IMR-90 (cell line): ENCODE data around the gene CNOT10. TPM values are rescaled to one million over a fixed set of nuclear protein-coding genes. Genes with fewer than 3 reads are reported as not detected.

Source experiments
- ATAC-seq: fragments of 200-7000 bp; cut with Tn5 transposase; 2 replicates; pipeline ENCODE4 v1.9.1; 2020; ENCODE audit warnings: low read depth, mild to moderate bottlenecking, moderate library complexity
- BruUV-seq: library from RNA; stranded (reverse); fragments of 400-500 nt; replicated peaks from 2 replicates; lab custom pipeline; 2021; lab: Mats Ljungman, UMichigan
- CTCF ChIA-PET: fragments of 300-600 bp; formaldehyde crosslinking; extraction: SDS; loops from one replicate; lab custom pipeline; 2021; ENCODE audit warnings: antibody characterized with exemption; lab: Yijun Ruan, JAX
- POLR2A ChIA-PET: fragments of 300-600 bp; sonication (Branson Sonifier 250); formaldehyde crosslinking; loops from one replicate; lab custom pipeline; 2022; ENCODE audit warnings: antibody characterized with exemption; ENCODE audit not compliant: unreplicated experiment; lab: Charles Lee
- DNase-seq: peaks from one replicate; pipeline ENCODE4 v3.0.0; 2013
- H2AFZ ChIP-seq: replicated peaks from 2 replicates; pipeline ENCODE3; 2013; ENCODE audit warnings: low read length, mild to moderate bottlenecking; ENCODE audit not compliant: poor library complexity
- H2AK5ac ChIP-seq: 2 replicates; pipeline ENCODE4 v1.6.1; 2013; ENCODE audit warnings: low read depth, low read length, inconsistent platforms
- H2AK9ac ChIP-seq: replicated peaks from 2 replicates; pipeline ENCODE3; 2013; ENCODE audit warnings: mild to moderate bottlenecking, low read depth, low read length, moderate library complexity; ENCODE audit not compliant: poor library complexity
- H2BK120ac ChIP-seq: 2 replicates; pipeline ENCODE4 v1.6.1; 2013; ENCODE audit warnings: low read depth, low read length, inconsistent platforms
- H2BK15ac ChIP-seq: 3 replicates; pipeline ENCODE4 v1.6.1; 2013; ENCODE audit warnings: low read depth, low read length, inconsistent platforms
- H2BK20ac ChIP-seq: 2 replicates; pipeline ENCODE4 v1.6.1; 2013; ENCODE audit warnings: low read depth, mild to moderate bottlenecking, inconsistent platforms, low read length, moderate library complexity
- H2BK5ac ChIP-seq: 2 replicates; pipeline ENCODE4 v1.6.1; 2013; ENCODE audit warnings: mild to moderate bottlenecking, low read depth, low read length, inconsistent platforms; ENCODE audit not compliant: poor library complexity, severe bottlenecking
- H3K14ac ChIP-seq: replicated peaks from 2 replicates; pipeline ENCODE4 v1.6.1; 2013; ENCODE audit warnings: low read depth, low read length, inconsistent platforms
- H3K18ac ChIP-seq: 2 replicates; pipeline ENCODE4 v1.6.1; 2013; ENCODE audit warnings: low read depth, low read length, control low read depth
- H3K23ac ChIP-seq: 2 replicates; pipeline ENCODE4 v1.6.1; 2013; ENCODE audit warnings: low read depth, low read length, inconsistent platforms
- H3K27ac ChIP-seq: 2 replicates; pipeline ENCODE4 v1.5.1; 2013; ENCODE audit warnings: mild to moderate bottlenecking, control low read depth, low read length; ENCODE audit not compliant: insufficient read depth
- H3K27me3 ChIP-seq: 2 replicates; pipeline ENCODE4 v1.6.1; 2013; ENCODE audit warnings: low read length; ENCODE audit not compliant: control insufficient read depth, insufficient read depth
- H3K36me3 ChIP-seq: 2 replicates; pipeline ENCODE4 v1.6.1; 2013; ENCODE audit warnings: low read length, mixed read lengths; ENCODE audit not compliant: control insufficient read depth, insufficient read depth
- H3K4ac ChIP-seq: 2 replicates; pipeline ENCODE4 v1.6.1; 2013; ENCODE audit warnings: low read depth, low read length, inconsistent platforms
- H3K4me1 ChIP-seq: 2 replicates; pipeline ENCODE4 v1.6.1; 2013; ENCODE audit warnings: low read length, mixed read lengths; ENCODE audit not compliant: control insufficient read depth, insufficient read depth
- H3K4me2 ChIP-seq: 2 replicates; pipeline ENCODE4 v1.6.1; 2013; ENCODE audit warnings: low read depth, mild to moderate bottlenecking, control low read depth, low read length, moderate library complexity
- H3K4me3 ChIP-seq: 2 replicates; pipeline ENCODE4 v1.5.1; 2013; ENCODE audit warnings: low read depth, mild to moderate bottlenecking, control low read depth, low read length, moderate library complexity; ENCODE audit not compliant: insufficient read depth
- H3K56ac ChIP-seq: 2 replicates; pipeline ENCODE4 v1.6.1; 2013; ENCODE audit warnings: low read length, inconsistent platforms; ENCODE audit not compliant: insufficient read depth; ENCODE audit errors: extremely low read depth
- H3K79me1 ChIP-seq, 2 experiments: 2 replicates each; pipeline ENCODE4 v1.6.1; 2013; ENCODE audit warnings: low read length in 2 of 2, inconsistent platforms in 1 of 2, low read depth in 1 of 2
- H3K9ac ChIP-seq: 2 replicates; pipeline ENCODE4 v1.6.1; 2013; ENCODE audit warnings: low read depth, low read length, control low read depth
- H3K9me1 ChIP-seq: 2 replicates; pipeline ENCODE4 v1.6.1; 2013; ENCODE audit warnings: low read length, inconsistent platforms; ENCODE audit not compliant: insufficient read depth
- H3K9me3 ChIP-seq: 2 replicates; pipeline ENCODE4 v1.6.1; 2013; ENCODE audit warnings: low read length; ENCODE audit not compliant: control insufficient read depth, insufficient read depth
- H4K20me1 ChIP-seq: 2 replicates; pipeline ENCODE4 v1.6.1; 2013; ENCODE audit warnings: low read length, inconsistent platforms; ENCODE audit not compliant: insufficient read depth
- H4K5ac ChIP-seq: 2 replicates; pipeline ENCODE4 v1.6.1; 2013; ENCODE audit warnings: mild to moderate bottlenecking, low read depth, low read length, control low read depth
- H4K8ac ChIP-seq, 2 experiments: 2 replicates each; pipeline ENCODE4 v1.6.1; 2013; ENCODE audit warnings: low read depth in 2 of 2, low read length in 2 of 2, control low read depth in 1 of 2, inconsistent platforms in 1 of 2
- H4K91ac ChIP-seq: 2 replicates; pipeline ENCODE4 v1.6.1; 2013; ENCODE audit warnings: low read depth, low read length, inconsistent platforms; ENCODE audit not compliant: insufficient read depth
- CTCF ChIP-seq: conservative IDR thresholded peaks from 2 replicates; pipeline ENCODE4 v1.5.1; 2012; ENCODE audit warnings: mild to moderate bottlenecking, low read depth, low read length, improper control_type of control experiment
- MAFK ChIP-seq: IDR thresholded peaks from 2 replicates; pipeline ENCODE4 v1.6.1; 2012; ENCODE audit warnings: low read depth, low read length, improper control_type of control experiment
- MAZ ChIP-seq: IDR thresholded peaks from 2 replicates; pipeline ENCODE4 v1.6.1; 2012; ENCODE audit warnings: low read depth, mild to moderate bottlenecking, low read length, improper control_type of control experiment, moderate library complexity, borderline replicate concordance
- NFE2L2 ChIP-seq: fragments of 150-350 bp; IDR thresholded peaks from 2 replicates; pipeline ENCODE4 v1.6.1; 2016; ENCODE audit warnings: low read depth, mild to moderate bottlenecking, low read length
- RCOR1 ChIP-seq: IDR thresholded peaks from 2 replicates; pipeline ENCODE4 v1.6.1; 2012; ENCODE audit warnings: mild to moderate bottlenecking, low read length, improper control_type of control experiment; ENCODE audit not compliant: insufficient replicate concordance
- WGBS, 2 experiments: methylation state at CpG; one replicate each; pipeline versions ENCODE4 v1.1.5 to v1.1.7; 2013; ENCODE audit warnings: missing lambda C conversion rate in 2 of 2; ENCODE audit not compliant: insufficient read length in 1 of 2; ENCODE audit errors: extremely low coverage in 2 of 2; 5-methylcytosine and 5-hydroxymethylcytosine counted together
- dilution Hi-C: fragments of 300-500 bp; cut with HindIII; formaldehyde crosslinking; loops from one replicate; pipeline ENCODE4 v1.14.3; 2018; ENCODE audit warnings: low sequenced_read_pairs; ENCODE audit not compliant: unreplicated experiment
- in situ Hi-C: fragments of 300-500 bp; cut with MboI; formaldehyde crosslinking; loops from 3 replicates; pipeline ENCODE4 v1.14.3; 2019; ENCODE audit warnings: low sequenced_read_pairs, inconsistent platforms, mixed read lengths
- intact Hi-C: fragments of 100-400 bp; cut with micrococcal nuclease; formaldehyde crosslinking; loops from 2 replicates; pipeline ENCODE4 v1.10.0; 2022
- polyA plus RNA-seq, 3 experiments: library from polyadenylated mRNA; depleted of rRNA; stranded (reverse); fragments of >200 nt; gene quantifications; 2 replicates each; pipeline ENCODE4 v1.2.3, GENCODE V29; 2012; ENCODE audit warnings: low replicate concordance in 1 of 3
- total RNA-seq: library from RNA; depleted of rRNA; stranded (reverse); fragments of >200 nt; gene quantifications from 2 replicates; pipeline ENCODE4 v1.2.3, GENCODE V29; 2012
- TF ChIP-seq, protein P1 (sequence below): fragments of 150-350 bp; IDR thresholded peaks from 2 replicates; pipeline ENCODE4 v1.6.1; 2016; ENCODE audit warnings: low read depth, mild to moderate bottlenecking, low read length, moderate library complexity, borderline replicate concordance

CNOT10 gene
- total and polyA plus RNA-seq, 2 of the 4 experiments (the other 2 are of a cell fraction): 15.8 to 20.4 TPM

- no peak for TF ChIP-seq CTCF
- no peak for TF ChIP-seq NFE2L2
- TF ChIP-seq, protein P1, sequence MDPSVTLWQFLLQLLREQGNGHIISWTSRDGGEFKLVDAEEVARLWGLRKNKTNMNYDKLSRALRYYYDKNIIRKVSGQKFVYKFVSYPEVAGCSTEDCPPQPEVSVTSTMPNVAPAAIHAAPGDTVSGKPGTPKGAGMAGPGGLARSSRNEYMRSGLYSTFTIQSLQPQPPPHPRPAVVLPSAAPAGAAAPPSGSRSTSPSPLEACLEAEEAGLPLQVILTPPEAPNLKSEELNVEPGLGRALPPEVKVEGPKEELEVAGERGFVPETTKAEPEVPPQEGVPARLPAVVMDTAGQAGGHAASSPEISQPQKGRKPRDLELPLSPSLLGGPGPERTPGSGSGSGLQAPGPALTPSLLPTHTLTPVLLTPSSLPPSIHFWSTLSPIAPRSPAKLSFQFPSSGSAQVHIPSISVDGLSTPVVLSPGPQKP: no peak
- TF ChIP-seq MAZ: no peak
- TF ChIP-seq MAFK: no peak
- TF ChIP-seq RCOR1: no peak
- H3K23ac ChIP-seq: no peak overlapping the region
- H3K18ac ChIP-seq: no peak overlapping the region
- peaks cover 4% of the 10 kb centered on the region; the same call in 1 of the 2 replicates for H3K27me3 ChIP-seq
- peak overlapping the region; percentile 93; the same call in 1 of the 2 replicates for H3K4me2 ChIP-seq
- H3K79me1 ChIP-seq: no peaks in the 10 kb centered on the region
- ChIA-PET CTCF (interaction anchor here (1.0 to 1.9 kb wide), 3 partner anchors 11 to 84 kb away, joined by 3 to 5 read pairs (median 5); no protein-coding TSS in a partner anchor), POLR2A (no interaction called here)
- H4K20me1 ChIP-seq: no peaks in the 10 kb centered on the region
- no peak overlapping the region for H2AK9ac ChIP-seq
- H4K5ac ChIP-seq: no peak overlapping the region
- no CpG with 5 or more reads among the region's 10 CpGs for WGBS, 2 experiments
- H3K56ac ChIP-seq: no peak overlapping the region
- H3K4me3 ChIP-seq: no peak overlapping the region; the same call in 1 of the 2 replicates
- in situ Hi-C loops: no loop called here
- H3K4ac ChIP-seq: no peak overlapping the region
- H2AK5ac ChIP-seq: no peak overlapping the region; the same call in 1 of the 2 replicates
- H3K9ac ChIP-seq: no peak overlapping the region
- H3K27ac ChIP-seq: no peak overlapping the region
- no TSS peak for BruUV-seq
- no peak overlapping the region for H2BK15ac ChIP-seq
- 0 out of 2 replicates have a peak, but pooled peaks cover 1% of the 10 kb centered on the region for H3K36me3 ChIP-seq
- no peaks in the 10 kb centered on the region for H3K9me3 ChIP-seq
- H4K8ac ChIP-seq: no peak overlapping the region
- no peak overlapping the region for H2BK120ac ChIP-seq
- dilution Hi-C loops: no loop called here
- H2BK20ac ChIP-seq: no peak overlapping the region
- H3K9me1 ChIP-seq: no peaks in the 10 kb centered on the region
- H2BK5ac ChIP-seq: no peak overlapping the region
- no peak overlapping the region for H4K91ac ChIP-seq
- no peak for ATAC-seq
- peak overlapping the region; percentile 94 for H2AFZ ChIP-seq
- no peak overlapping the region for H3K14ac ChIP-seq
- DNase-seq: no peak
- intact Hi-C loops: no loop called here
- H3K4me1 ChIP-seq: no peaks in the 10 kb centered on the region; the same call in 1 of the 2 replicates
These were observed 95.2 kb downstream of the CNOT10 start for GRCh38 chr3:32780071-32780734.
